Mesenchymal stem cell (in vitro differentiated cells and primary cell): ENCODE data around the gene AK9.

Experiments used
- DNase-seq: peaks from one replicate; pipeline ENCODE4 v3.0.0-alpha.2; 2013
- H2AFZ ChIP-seq: one replicate; pipeline ENCODE4 v1.6.1; 2013; ENCODE audit warnings: low read depth, mild to moderate bottlenecking, control low read depth, inconsistent platforms, low read length, moderate library complexity
- H2AK5ac ChIP-seq: 2 replicates; pipeline ENCODE4 v1.6.1; 2013; ENCODE audit warnings: low read length, moderate library complexity, mild to moderate bottlenecking, inconsistent platforms; ENCODE audit not compliant: severe bottlenecking
- H2BK120ac ChIP-seq: one replicate; pipeline ENCODE4 v1.6.1; 2013; ENCODE audit warnings: low read depth, mild to moderate bottlenecking, inconsistent platforms, low read length, moderate library complexity
- H2BK12ac ChIP-seq, 2 experiments: one replicate each; pipeline ENCODE4 v1.6.1; 2013; ENCODE audit warnings: inconsistent platforms in 2 of 2, low read length in 2 of 2, mild to moderate bottlenecking in 2 of 2, moderate library complexity in 2 of 2, control low read depth in 1 of 2
- H2BK15ac ChIP-seq: one replicate; pipeline ENCODE4 v1.6.1; 2013; ENCODE audit warnings: mild to moderate bottlenecking, low read depth, inconsistent platforms; ENCODE audit not compliant: poor library complexity, severe bottlenecking
- H2BK5ac ChIP-seq: 2 replicates; pipeline ENCODE4 v1.6.1; 2013; ENCODE audit warnings: low read depth, mild to moderate bottlenecking, low read length, control low read depth, inconsistent platforms; ENCODE audit not compliant: poor library complexity, severe bottlenecking
- H3K14ac ChIP-seq, 2 experiments: one replicate each; pipeline ENCODE4 v1.6.1; 2013; ENCODE audit warnings: inconsistent platforms in 2 of 2, low read length in 2 of 2, control low read depth in 1 of 2, mild to moderate bottlenecking in 1 of 2, moderate library complexity in 1 of 2
- H3K18ac ChIP-seq, 2 experiments: one replicate each; pipeline ENCODE4 v1.6.1; 2013; ENCODE audit warnings: inconsistent platforms in 2 of 2, low read length in 2 of 2, control low read depth in 1 of 2, low read depth in 1 of 2, mild to moderate bottlenecking in 1 of 2
- H3K23ac ChIP-seq, 2 experiments: one replicate each; pipeline ENCODE4 v1.6.1; 2013; ENCODE audit warnings: inconsistent platforms in 2 of 2, low read length in 2 of 2, mild to moderate bottlenecking in 2 of 2, moderate library complexity in 2 of 2, control low read depth in 1 of 2
- H3K27ac ChIP-seq: 2 replicates; pipeline ENCODE4 v1.5.1; 2013; ENCODE audit warnings: mild to moderate bottlenecking, moderate library complexity, low read length, control low read depth, inconsistent platforms; ENCODE audit not compliant: poor library complexity, severe bottlenecking
- H3K27me3 ChIP-seq, 2 experiments: 2 replicates each; pipeline versions ENCODE4 v1.6.1 to v1.7.0; 2013; ENCODE audit warnings: low read length in 2 of 2, mild to moderate bottlenecking in 2 of 2, moderate library complexity in 2 of 2, control low read depth in 1 of 2, inconsistent platforms in 1 of 2; ENCODE audit not compliant: control insufficient read depth in 1 of 2, insufficient read depth in 1 of 2
- H3K36me3 ChIP-seq, 2 experiments: 2 replicates each; pipeline versions ENCODE4 v1.6.1 to v1.7.0; 2013; ENCODE audit warnings: low read length in 2 of 2, control low read depth in 1 of 2, inconsistent platforms in 1 of 2, low read depth in 1 of 2, mild to moderate bottlenecking in 1 of 2; ENCODE audit not compliant: insufficient read depth in 2 of 2, control insufficient read depth in 1 of 2
- H3K4ac ChIP-seq, 2 experiments: one replicate each; pipeline ENCODE4 v1.6.1; 2013; ENCODE audit warnings: inconsistent platforms in 2 of 2, low read length in 2 of 2, mild to moderate bottlenecking in 2 of 2, moderate library complexity in 2 of 2, control low read depth in 1 of 2, low read depth in 1 of 2
- H3K4me1 ChIP-seq: 2 replicates; pipeline ENCODE4 v1.6.1; 2013; ENCODE audit warnings: low read depth, low read length, control low read depth; ENCODE audit not compliant: control insufficient read depth, insufficient read depth
- H3K4me2 ChIP-seq: 2 replicates; pipeline ENCODE4 v1.6.1; 2013; ENCODE audit warnings: low read length, mild to moderate bottlenecking, inconsistent platforms; ENCODE audit not compliant: poor library complexity, severe bottlenecking
- H3K4me3 ChIP-seq, 2 experiments: 2 replicates each; pipeline versions ENCODE4 v1.5.1 to v1.7.0; 2013; ENCODE audit warnings: low read length in 2 of 2, mild to moderate bottlenecking in 2 of 2, control low read depth in 1 of 2, low read depth in 1 of 2; ENCODE audit not compliant: insufficient read depth in 1 of 2
- H3K79me1 ChIP-seq: replicated peaks from 2 replicates; pipeline ENCODE4 v1.6.1; 2013; ENCODE audit warnings: mild to moderate bottlenecking, control low read depth, low read length, inconsistent platforms; ENCODE audit not compliant: poor library complexity, severe bottlenecking
- H3K9ac ChIP-seq: 2 replicates; pipeline ENCODE4 v1.7.0; 2013; ENCODE audit warnings: mild to moderate bottlenecking, low read length, moderate library complexity
- H3K9me3 ChIP-seq: 2 replicates; pipeline ENCODE4 v1.7.0; 2013; ENCODE audit warnings: mild to moderate bottlenecking, low read length; ENCODE audit not compliant: control insufficient read depth
- H4K8ac ChIP-seq: one replicate; pipeline ENCODE4 v1.6.1; 2013; ENCODE audit warnings: inconsistent platforms, mild to moderate bottlenecking, low read length, moderate library complexity
- H4K91ac ChIP-seq: one replicate; pipeline ENCODE4 v1.6.1; 2013; ENCODE audit warnings: mild to moderate bottlenecking, low read length, inconsistent platforms
- WGBS: methylation state at CpG from one replicate; pipeline ENCODE4 v1.1.7; 2013; ENCODE audit warnings: mixed read lengths; 5-methylcytosine and 5-hydroxymethylcytosine counted together

AK9 gene

DNA sequence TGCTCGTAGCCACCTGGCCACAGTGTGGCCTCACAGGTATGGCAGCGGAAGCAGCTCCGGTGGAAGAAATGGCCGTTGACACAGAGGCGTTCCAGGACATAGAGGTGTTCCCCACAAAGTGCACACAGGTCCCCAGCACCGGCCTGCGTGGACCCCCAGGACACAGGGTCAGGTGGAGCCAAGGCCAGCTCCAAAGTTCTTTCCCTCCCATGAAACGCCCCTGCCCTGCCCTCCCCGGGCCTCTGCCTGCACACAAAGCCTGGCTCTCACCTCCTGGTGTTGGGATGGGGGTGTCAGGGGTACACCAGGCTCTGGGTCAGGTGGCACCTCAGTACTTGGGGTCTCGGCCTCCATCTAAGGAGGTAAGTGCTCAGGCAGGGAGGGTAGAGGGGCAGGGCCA lies 243.9 kb downstream of the AK9 start:
- no peak overlapping the region for H3K4me2 ChIP-seq
- H3K4me1 ChIP-seq, result peaks cover 3% of the 10 kb centered on the region

GRCh38 chr6:109446541-109446940 lies 244.5 kb downstream of the AK9 start:
- no peak overlapping the region for H4K91ac ChIP-seq
- H2BK12ac ChIP-seq, result no peak overlapping the region
- H2AK5ac ChIP-seq, result no peak overlapping the region
- peaks cover 30% of the 10 kb centered on the region for H3K79me1 ChIP-seq
- H3K4me3 ChIP-seq, result no peak overlapping the region
- no peak overlapping the region for H2BK15ac ChIP-seq
- H2BK120ac ChIP-seq, result no peak overlapping the region
- H3K23ac ChIP-seq, result no peak overlapping the region
- DNase-seq, result no peak
- no peaks in the 10 kb centered on the region for H3K27me3 ChIP-seq
- no peaks in the 10 kb centered on the region for H3K9me3 ChIP-seq
- H3K4ac ChIP-seq, result no peak overlapping the region
- H3K4me2 ChIP-seq, result no peak overlapping the region
- H2BK5ac ChIP-seq, result no peak overlapping the region
- H3K9ac ChIP-seq, result no peak overlapping the region
- 92% methylated on average over 6 of the region's 8 CpGs for WGBS
- H3K18ac ChIP-seq, result no peak overlapping the region
- no peak overlapping the region for H2AFZ ChIP-seq
- peaks cover 7% of the 10 kb centered on the region for H3K4me1 ChIP-seq
- H3K14ac ChIP-seq, result no peak overlapping the region
- no peak overlapping the region for H3K27ac ChIP-seq
- no peak overlapping the region for H4K8ac ChIP-seq
- H3K36me3 ChIP-seq, result peaks cover 68 to 88% of the 10 kb centered on the region in 2 experiments

More for the DNA sequence above, 243.9 kb downstream of the AK9 start:
- H3K9ac ChIP-seq, result no peak overlapping the region
- H2AFZ ChIP-seq, result no peak overlapping the region
- no peak overlapping the region for H3K4ac ChIP-seq
- DNase-seq, result no peak
- 93% methylated on average over 10 of the region's 10 CpGs for WGBS
- peaks cover 28% of the 10 kb centered on the region for H3K79me1 ChIP-seq
- H3K36me3 ChIP-seq, result peaks cover 71 to 91% of the 10 kb centered on the region in 2 experiments
- H3K14ac ChIP-seq, result no peak overlapping the region
- H3K23ac ChIP-seq, result no peak overlapping the region
- H3K27me3 ChIP-seq, result no peaks in the 10 kb centered on the region
- peak overlapping the region in 1 of 2 experiments; percentile 7 for H3K4me3 ChIP-seq
- H2BK12ac ChIP-seq, result no peak overlapping the region
- no peak overlapping the region for H2BK15ac ChIP-seq
- no peak overlapping the region for H2BK120ac ChIP-seq
- no peak overlapping the region for H4K91ac ChIP-seq
- no peak overlapping the region for H3K27ac ChIP-seq
- H2BK5ac ChIP-seq, result no peak overlapping the region
- no peaks in the 10 kb centered on the region for H3K9me3 ChIP-seq
- H2AK5ac ChIP-seq, result no peak overlapping the region
- H3K18ac ChIP-seq, result no peak overlapping the region
- no peak overlapping the region for H4K8ac ChIP-seq

DNA sequence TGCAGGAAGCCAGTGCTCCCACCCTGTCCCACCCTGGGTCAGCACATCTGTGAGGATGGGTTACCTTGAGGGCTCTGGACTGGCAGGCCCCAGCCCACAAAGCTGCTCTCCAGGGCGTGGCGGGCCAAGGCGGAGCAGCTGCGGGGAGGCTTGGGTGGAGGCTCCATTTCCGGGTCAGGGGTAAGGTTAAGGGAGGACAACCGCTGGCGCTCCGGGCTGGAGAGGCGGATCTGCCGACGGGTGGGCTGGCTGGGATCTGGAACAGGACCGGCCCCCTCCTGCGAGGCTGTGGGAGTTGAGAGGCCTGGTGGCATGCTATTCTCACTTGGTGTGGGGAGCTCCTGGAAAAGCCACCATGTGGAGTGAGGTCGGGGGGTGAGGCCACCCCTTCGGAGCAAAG lies 244.9 kb downstream of the AK9 start:
- Histone ChIP-seq H3K4me3 (no peak overlapping the region), H2BK12ac (no peak overlapping the region), H3K79me1 (peaks cover 30% of the 10 kb centered on the region), H3K9me3 (no peaks in the 10 kb centered on the region), H2BK120ac (no peak overlapping the region), H2BK5ac (no peak overlapping the region), H2AK5ac (no peak overlapping the region), H3K4ac (no peak overlapping the region), H3K27me3 (no peaks in the 10 kb centered on the region), H2BK15ac (no peak overlapping the region), H2AFZ (no peak overlapping the region), H3K4me2 (no peak overlapping the region), H3K4me1 (peaks cover 11% of the 10 kb centered on the region), H3K27ac (no peak overlapping the region), H3K36me3 (peaks cover 65 to 85% of the 10 kb centered on the region in 2 experiments), H4K91ac (no peak overlapping the region), H3K9ac (no peak overlapping the region), H4K8ac (no peak overlapping the region), H3K14ac (no peak overlapping the region), H3K23ac (no peak overlapping the region), H3K18ac (no peak overlapping the region)
- WGBS, result 98% methylated on average over 12 of the region's 15 CpGs
- DNase-seq, result no peak

DNA sequence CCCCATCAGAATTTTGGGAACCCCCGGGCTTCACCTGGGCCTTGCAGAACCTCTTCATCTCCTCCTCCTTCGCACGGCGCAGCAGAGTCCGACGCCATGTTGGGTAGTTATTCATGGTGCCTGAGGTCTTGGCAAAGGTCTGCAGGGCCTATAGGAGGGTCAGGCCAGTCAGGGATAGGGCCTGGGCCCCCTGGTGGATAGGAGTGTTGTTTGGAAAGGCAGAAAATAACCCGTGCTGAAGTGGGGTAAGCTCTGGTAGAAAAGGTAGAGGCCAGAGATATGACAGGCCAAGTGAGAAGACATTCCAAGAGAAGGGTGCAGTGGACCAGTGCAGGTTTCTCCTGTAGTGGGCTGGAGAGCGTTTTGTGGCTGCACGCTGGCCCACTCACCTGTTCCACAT lies 245.6 kb downstream of the AK9 start:
- H3K18ac ChIP-seq, result no peak overlapping the region
- no peak overlapping the region for H4K91ac ChIP-seq
- no peak overlapping the region for H4K8ac ChIP-seq
- H3K4me1 ChIP-seq, result peaks cover 12% of the 10 kb centered on the region
- H3K4me3 ChIP-seq, result no peak overlapping the region
- no peak overlapping the region for H2AFZ ChIP-seq
- H3K9ac ChIP-seq, result no peak overlapping the region
- no peak overlapping the region for H3K23ac ChIP-seq
- H3K79me1 ChIP-seq, result peaks cover 29% of the 10 kb centered on the region
- H3K4me2 ChIP-seq, result no peak overlapping the region
- peaks cover 59 to 83% of the 10 kb centered on the region in 2 experiments for H3K36me3 ChIP-seq
- H3K9me3 ChIP-seq, result no peaks in the 10 kb centered on the region
- no peak overlapping the region for H3K14ac ChIP-seq
- no peaks in the 10 kb centered on the region for H3K27me3 ChIP-seq
- DNase-seq, result no peak
- no peak overlapping the region for H2AK5ac ChIP-seq
- no peak overlapping the region for H2BK12ac ChIP-seq
- H2BK15ac ChIP-seq, result no peak overlapping the region
- 87% methylated on average over 9 of the region's 9 CpGs for WGBS
- no peak overlapping the region for H3K27ac ChIP-seq
- H2BK5ac ChIP-seq, result no peak overlapping the region
- no peak overlapping the region for H2BK120ac ChIP-seq
- H3K4ac ChIP-seq, result no peak overlapping the region
